NT2/D1 (cell line): ENCODE results near the gene TMCO4.

ENCODE experiments used
- SUZ12 ChIP-seq: IDR thresholded peaks from 2 replicates; pipeline ENCODE4 v1.6.1; 2011; ENCODE audit not compliant: insufficient read length, insufficient read depth; ENCODE audit errors: extremely low read depth
- YY1 ChIP-seq: IDR thresholded peaks from 2 replicates; pipeline ENCODE4 v1.6.1; 2011; ENCODE audit not compliant: insufficient read length, insufficient read depth
- ZNF274 ChIP-seq: IDR thresholded peaks from 2 replicates; pipeline ENCODE4 v1.6.1; 2011; ENCODE audit warnings: mild to moderate bottlenecking, low read depth, low read length

DNA sequence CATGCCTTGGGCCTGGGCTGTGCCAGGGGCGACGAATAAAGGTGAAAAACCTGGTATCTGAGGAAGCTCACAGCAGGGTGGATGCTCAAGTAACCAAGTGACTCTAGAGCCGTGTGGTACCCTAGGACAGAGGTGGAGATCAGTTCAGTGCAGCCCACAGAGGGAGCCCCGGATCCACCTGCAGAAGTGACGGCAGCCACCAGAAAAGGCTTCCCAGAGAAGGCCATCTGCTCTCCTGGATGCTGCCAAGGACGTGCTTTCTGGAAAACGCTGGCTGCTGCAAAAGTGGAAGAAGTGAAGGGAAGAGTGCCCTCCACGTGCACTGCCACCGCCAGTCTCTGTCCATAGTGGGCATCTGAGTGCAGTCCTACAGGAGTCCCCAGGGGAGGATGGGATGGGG is 27.7 kb downstream of the TMCO4 start:
- TF ChIP-seq YY1: no peak
- TF ChIP-seq ZNF274: no peak
- no peak for TF ChIP-seq SUZ12
